HCT116 (cell line): ENCODE results near the gene EHF. TPM values are rescaled to one million over a fixed set of nuclear protein-coding genes. Genes with fewer than 3 reads are reported as not detected.
A peak's percentile ranks its signal among the peaks of the same experiment; 100 is the strongest.

Experiments
- ATAC-seq: fragments of 200-7000 bp; cut with Tn5 transposase; 2 replicates; pipeline ENCODE4 v1.9.1; 2020; ENCODE audit warnings: mild to moderate bottlenecking, moderate library complexity
- BruUV-seq: library from RNA; stranded (reverse); fragments of 400-500 nt; replicated peaks from 2 replicates; lab custom pipeline; 2021; lab: Mats Ljungman, UMichigan
- CTCF ChIA-PET: fragments of 300-600 bp; sonication (Branson Sonifier 250); formaldehyde crosslinking; loops from one replicate; lab custom pipeline; 2021; ENCODE audit warnings: antibody characterized with exemption; lab: Charles Lee
- POLR2A ChIA-PET: fragments of 300-600, 350-600 bp; sonication (Branson Sonifier 250); formaldehyde crosslinking; loops from one replicate; lab custom pipeline; 2021; ENCODE audit warnings: antibody characterized with exemption; lab: Charles Lee
- RAD21 ChIA-PET, 2 experiments: fragments of 300-600 bp; sonication (Branson Sonifier 250); formaldehyde crosslinking; loops; one replicate each; lab custom pipeline; 2023; ENCODE audit warnings: low total read pairs in 2 of 2; ENCODE audit not compliant: uncharacterized antibody in 2 of 2, unreplicated experiment in 2 of 2, low non-redundant PET in 1 of 2; lab: Charles Lee
- DNase-seq: peaks from one replicate; pipeline ENCODE4 v3.0.0-alpha.2; 2010; ENCODE audit warnings: low read depth, low spot score
- H2AFZ ChIP-seq: fragments of 200-600 bp; shearing (Covaris generic), sonication (generic); 2 replicates; pipeline ENCODE4 v1.6.1; 2017; ENCODE audit warnings: low read depth, mixed run types, mixed read lengths, antibody characterized with exemption, low read length; ENCODE audit not compliant: poor library complexity, severe bottlenecking
- H3K27ac ChIP-seq: 2 replicates; pipeline ENCODE4 v1.5.1; 2012; ENCODE audit warnings: low read depth, low read length
- H3K27me3 ChIP-seq: fragments of 200-600 bp; sonication (generic); 2 replicates; pipeline ENCODE4 v1.6.1; 2016; ENCODE audit warnings: mixed run types, low read length, mixed read lengths; ENCODE audit not compliant: insufficient read depth
- H3K36me3 ChIP-seq, 2 experiments: fragments of 200-500 bp in 1 of 2; fragments of 200-600 bp in 1 of 2; sonication (Bioruptor generic) in 1 of 2; sonication (generic) in 1 of 2; 2 replicates each; pipeline versions ENCODE4 v1.5.1 to v1.6.1; 2014 to 2016; ENCODE audit warnings: low read length in 2 of 2, inconsistent platforms in 1 of 2, mixed read lengths in 1 of 2, mixed run types in 1 of 2; ENCODE audit not compliant: insufficient read depth in 2 of 2, control insufficient read depth in 1 of 2
- H3K4me1 ChIP-seq, 2 experiments: fragments of 200-600 bp in 1 of 2; sonication (generic) in 1 of 2; 2 replicates each; pipeline versions ENCODE4 v1.5.1 to v1.6.1; 2012 to 2017; ENCODE audit warnings: low read length in 2 of 2, inconsistent platforms in 1 of 2, mild to moderate bottlenecking in 1 of 2, mixed read lengths in 1 of 2, mixed run types in 1 of 2, moderate library complexity in 1 of 2; ENCODE audit not compliant: insufficient read depth in 2 of 2, control insufficient read depth in 1 of 2
- H3K4me2 ChIP-seq: fragments of 200-600 bp; sonication (generic); 2 replicates; pipeline ENCODE4 v1.6.1; 2017; ENCODE audit warnings: mixed run types, low read length, mixed read lengths
- H3K4me3 ChIP-seq, 2 experiments: fragments of 200-600 bp in 1 of 2; sonication (generic) in 1 of 2; replicated peaks in 1 of 2; 2 replicates each; pipeline ENCODE4 v1.5.1; 2011 to 2016; ENCODE audit warnings: low read length in 2 of 2, control low read depth in 1 of 2, low read depth in 1 of 2, mild to moderate bottlenecking in 1 of 2, mixed read lengths in 1 of 2, mixed run types in 1 of 2
- H3K79me2 ChIP-seq: fragments of 200-600 bp; sonication (generic); 2 replicates; pipeline ENCODE4 v1.6.1; 2017; ENCODE audit warnings: mild to moderate bottlenecking, mixed run types, low read length, moderate library complexity, mixed read lengths; ENCODE audit not compliant: insufficient read depth
- H3K9ac ChIP-seq: fragments of 200-600 bp; sonication (generic); 2 replicates; pipeline ENCODE4 v1.6.1; 2016; ENCODE audit warnings: low read length, mixed read lengths
- H3K9me2 ChIP-seq: fragments of 200-600 bp; sonication (generic), shearing (Covaris generic); 2 replicates; pipeline ENCODE4 v1.6.1; 2017; ENCODE audit warnings: mixed run types, mild to moderate bottlenecking, moderate library complexity; ENCODE audit not compliant: insufficient read depth
- H3K9me3 ChIP-seq, 2 experiments: fragments of 200-500 bp in 1 of 2; fragments of 200-600 bp in 1 of 2; sonication (Bioruptor generic) in 1 of 2; sonication (generic) in 1 of 2; 2 replicates each; pipeline ENCODE4 v1.6.1; 2014 to 2017; ENCODE audit warnings: low read length in 2 of 2, mixed read lengths in 2 of 2, inconsistent platforms in 1 of 2, low read depth in 1 of 2, mild to moderate bottlenecking in 1 of 2, mixed run types in 1 of 2, moderate library complexity in 1 of 2; ENCODE audit not compliant: control insufficient read depth in 1 of 2, insufficient read depth in 1 of 2
- H4K20me1 ChIP-seq: fragments of 200-600 bp; sonication (generic), shearing (Covaris generic); 2 replicates; pipeline ENCODE4 v1.6.1; 2017; ENCODE audit warnings: mixed run types, mild to moderate bottlenecking, moderate library complexity; ENCODE audit not compliant: insufficient read depth
- ATF3 ChIP-seq: IDR thresholded peaks from 2 replicates; pipeline ENCODE4 v1.6.1; 2012
- CEBPB ChIP-seq: IDR thresholded peaks from 2 replicates; pipeline ENCODE4 v1.6.1; 2012; ENCODE audit warnings: low read depth
- EGR1 ChIP-seq: IDR thresholded peaks from 2 replicates; pipeline ENCODE4 v1.6.1; 2012; ENCODE audit warnings: low read depth
- ELF1 ChIP-seq: IDR thresholded peaks from 2 replicates; pipeline ENCODE4 v1.6.1; 2012; ENCODE audit warnings: low read depth, borderline replicate concordance
- EZH2phosphoT487 ChIP-seq: fragments of 200-600 bp; IDR thresholded peaks from 2 replicates; pipeline ENCODE4 v1.6.1; 2018; ENCODE audit warnings: antibody characterized with exemption, borderline replicate concordance
- FOSL1 ChIP-seq: IDR thresholded peaks from 2 replicates; pipeline ENCODE4 v1.6.1; 2012; ENCODE audit warnings: low read depth
- JUND ChIP-seq: IDR thresholded peaks from 2 replicates; pipeline ENCODE4 v1.6.1; 2012
- MAX ChIP-seq: IDR thresholded peaks from 2 replicates; pipeline ENCODE4 v1.6.1; 2012
- POLR2A ChIP-seq: IDR thresholded peaks from 2 replicates; pipeline ENCODE4 v1.7.0; 2011; ENCODE audit warnings: borderline replicate concordance; ENCODE audit not compliant: insufficient read depth, insufficient read length; ENCODE audit errors: extremely low read depth
- POLR2AphosphoS5 ChIP-seq: IDR thresholded peaks from 2 replicates; pipeline ENCODE4 v1.6.1; 2011; ENCODE audit warnings: mild to moderate bottlenecking, low read depth, low read length, moderate library complexity
- RAD21 ChIP-seq: IDR thresholded peaks from 2 replicates; pipeline ENCODE4 v1.6.1; 2012; ENCODE audit warnings: low read depth, mild to moderate bottlenecking
- REST ChIP-seq: IDR thresholded peaks from 2 replicates; pipeline ENCODE4 v1.6.1; 2012; ENCODE audit warnings: low read depth
- SIN3A ChIP-seq: IDR thresholded peaks from 2 replicates; pipeline ENCODE4 v1.6.1; 2012; ENCODE audit warnings: low read depth
- SP1 ChIP-seq: IDR thresholded peaks from 2 replicates; pipeline ENCODE4 v1.6.1; 2012; ENCODE audit warnings: low read depth
- SRF ChIP-seq: IDR thresholded peaks from 2 replicates; pipeline ENCODE4 v1.6.1; 2012; ENCODE audit warnings: low read depth
- TCF7L2 ChIP-seq: IDR thresholded peaks from 2 replicates; pipeline ENCODE4 v1.7.0; 2011; ENCODE audit warnings: borderline replicate concordance, inconsistent platforms; ENCODE audit not compliant: insufficient read depth, insufficient read length; ENCODE audit errors: extremely low read depth
- YY1 ChIP-seq: IDR thresholded peaks from 2 replicates; pipeline ENCODE4 v1.6.1; 2011; ENCODE audit warnings: low read length, low read depth, moderate library complexity, mild to moderate bottlenecking; ENCODE audit not compliant: insufficient replicate concordance; ENCODE audit errors: extremely low read depth
- ZFX ChIP-seq: fragments of 450-650 bp; IDR thresholded peaks from 2 replicates; pipeline ENCODE4 v1.6.1; 2017
- ZNF274 ChIP-seq: fragments of 200-500 bp; sonication (Bioruptor generic); IDR thresholded peaks from 2 replicates; pipeline ENCODE4 v1.6.1; 2014; ENCODE audit warnings: mild to moderate bottlenecking, low read depth, low read length, inconsistent platforms
- intact Hi-C: fragments of 100-400 bp; cut with micrococcal nuclease; formaldehyde crosslinking; loops from 2 replicates; pipeline ENCODE4 v1.10.0; 2022
- total RNA-seq: library from RNA; stranded (reverse); gene quantifications from one replicate; pipeline ENCODE4 v1.2.1, GENCODE V29; 2021; ENCODE audit not compliant: unreplicated experiment
- TF ChIP-seq, protein P1 (sequence below): IDR thresholded peaks from 2 replicates; pipeline ENCODE4 v1.6.1; 2011; ENCODE audit warnings: mild to moderate bottlenecking, low read length, moderate library complexity; ENCODE audit not compliant: insufficient replicate concordance; ENCODE audit errors: extremely low read depth

Gene EHF
- total RNA-seq, 1 experiment from 2014 or later, result 51.5 TPM

GRCh38 chr11:34599406-34599945 is 21.4 kb upstream of the EHF start:
- Histone ChIP-seq H4K20me1 (no peaks in the 10 kb centered on the region), H3K9me3 (peaks cover 0 to 12% of the 10 kb centered on the region in 2 experiments; a peak in 1 of 4 replicates), H3K4me3 (peak overlapping the region in 1 of 2 experiments; percentile 27; a peak in 1 of 4 replicates), H3K27ac (peak overlapping the region; percentile 92), H3K79me2 (no peaks in the 10 kb centered on the region), H3K36me3 (peaks cover 0 to 19% of the 10 kb centered on the region in 2 experiments; a peak in 2 of 4 replicates), H3K9me2 (no peaks in the 10 kb centered on the region), H3K4me2 (peak overlapping the region; percentile 49), H3K9ac (peak overlapping the region; percentile 73), H2AFZ (no peak overlapping the region), H3K4me1 (peaks cover 51 to 64% of the 10 kb centered on the region in 2 experiments), H3K27me3 (no peaks in the 10 kb centered on the region)
- BruUV-seq, result no TSS peak
- peak; percentile 60 for ATAC-seq
- intact Hi-C loops, result loop anchor here (10.0 kb wide), 1 partner anchor 175 kb away; no protein-coding TSS in a partner anchor
- ChIA-PET CTCF (interaction anchor here (2.5 kb wide), 1 partner anchor 13 kb away, joined by 11 read pairs; no protein-coding TSS in a partner anchor), RAD21 (no interaction called here), POLR2A (interaction anchor here (1.0 to 1.9 kb wide), 2 partner anchors 10 to 12 kb away, joined by 3 to 7 read pairs; no protein-coding TSS in a partner anchor)
- peak; percentile 91 for DNase-seq
- TF ChIP-seq ELF1 (no peak), ZNF274 (no peak), EZH2phosphoT487 (no peak), ATF3 (no peak), SP1 (peak; percentile 96), POLR2AphosphoS5 (peak; percentile 66), TCF7L2 (no peak), POLR2A (no peak), REST (no peak), YY1 (peak; percentile 69), JUND (peak; percentile 91), RAD21 (peak; percentile 39), EGR1 (peak; percentile 59; the same call in 1 of the 2 replicates), CEBPB (peak; percentile 92), MAX (peak; percentile 96), ZFX (no peak), FOSL1 (peak; percentile 90), SIN3A (0 out of 2 replicates have a peak, but pooled peaks have one; percentile 58), SRF (peak; percentile 67; the same call in 1 of the 2 replicates)
- TF ChIP-seq, protein P1, sequence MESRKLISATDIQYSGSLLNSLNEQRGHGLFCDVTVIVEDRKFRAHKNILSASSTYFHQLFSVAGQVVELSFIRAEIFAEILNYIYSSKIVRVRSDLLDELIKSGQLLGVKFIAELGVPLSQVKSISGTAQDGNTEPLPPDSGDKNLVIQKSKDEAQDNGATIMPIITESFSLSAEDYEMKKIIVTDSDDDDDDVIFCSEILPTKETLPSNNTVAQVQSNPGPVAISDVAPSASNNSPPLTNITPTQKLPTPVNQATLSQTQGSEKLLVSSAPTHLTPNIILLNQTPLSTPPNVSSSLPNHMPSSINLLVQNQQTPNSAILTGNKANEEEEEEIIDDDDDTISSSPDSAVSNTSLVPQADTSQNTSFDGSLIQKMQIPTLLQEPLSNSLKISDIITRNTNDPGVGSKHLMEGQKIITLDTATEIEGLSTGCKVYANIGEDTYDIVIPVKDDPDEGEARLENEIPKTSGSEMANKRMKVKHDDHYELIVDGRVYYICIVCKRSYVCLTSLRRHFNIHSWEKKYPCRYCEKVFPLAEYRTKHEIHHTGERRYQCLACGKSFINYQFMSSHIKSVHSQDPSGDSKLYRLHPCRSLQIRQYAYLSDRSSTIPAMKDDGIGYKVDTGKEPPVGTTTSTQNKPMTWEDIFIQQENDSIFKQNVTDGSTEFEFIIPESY, result no peak
